GM23338 (cell line): ENCODE results near the gene C1orf116. TPM values are rescaled to one million over a fixed set of nuclear protein-coding genes. Genes with fewer than 3 reads are reported as not detected.

Experiments used
- ATAC-seq: fragments of 200-7000 bp; cut with Tn5 transposase; 3 replicates; pipeline ENCODE4 v1.9.1; 2020
- DNase-seq: peaks from one replicate; pipeline ENCODE4 v3.0.0-alpha.2; 2015; ENCODE audit warnings: low spot score
- H2AFZ ChIP-seq: fragments of 200-600 bp; sonication (generic); 2 replicates; pipeline ENCODE4 v1.8.0; 2016; ENCODE audit warnings: antibody characterized with exemption, mild to moderate bottlenecking, moderate library complexity
- H3F3A ChIP-seq: fragments of 200-600 bp; sonication (generic); replicated peaks from 2 replicates; pipeline ENCODE4 v1.8.0; 2017; ENCODE audit warnings: antibody characterized with exemption, mixed run types, low read depth
- H3K27ac ChIP-seq: fragments of 200-600 bp; sonication (generic); 2 replicates; pipeline ENCODE4 v1.6.1; 2016; ENCODE audit warnings: low read depth
- H3K27me3 ChIP-seq: fragments of 200-600 bp; sonication (generic); 2 replicates; pipeline ENCODE4 v1.8.0; 2016; ENCODE audit warnings: mild to moderate bottlenecking, mixed run types, moderate library complexity; ENCODE audit not compliant: insufficient read depth
- H3K36me3 ChIP-seq: fragments of 200-600 bp; sonication (generic); 2 replicates; pipeline ENCODE4 v1.8.0; 2016; ENCODE audit warnings: mild to moderate bottlenecking; ENCODE audit not compliant: insufficient read depth
- H3K4me1 ChIP-seq: fragments of 200-600 bp; sonication (generic); 2 replicates; pipeline ENCODE4 v1.8.0; 2016; ENCODE audit warnings: mild to moderate bottlenecking, moderate library complexity; ENCODE audit not compliant: insufficient read depth
- H3K4me2 ChIP-seq: fragments of 200-600 bp; sonication (generic); 2 replicates; pipeline ENCODE4 v1.7.1; 2017; ENCODE audit warnings: mixed run types
- H3K4me3 ChIP-seq: fragments of 200-600 bp; sonication (generic); 2 replicates; pipeline ENCODE4 v1.6.1; 2016; ENCODE audit warnings: mixed run types
- H3K79me2 ChIP-seq: fragments of 200-600 bp; sonication (generic); replicated peaks from 2 replicates; pipeline ENCODE4 v1.8.0; 2017; ENCODE audit warnings: mild to moderate bottlenecking; ENCODE audit not compliant: insufficient read depth
- H3K9me2 ChIP-seq: fragments of 200-600 bp; sonication (generic); 2 replicates; pipeline ENCODE4 v1.8.0; 2017; ENCODE audit not compliant: insufficient read depth
- H4K20me1 ChIP-seq: fragments of 200-600 bp; sonication (generic); replicated peaks from 2 replicates; pipeline ENCODE4 v1.8.0; 2017; ENCODE audit warnings: mild to moderate bottlenecking; ENCODE audit not compliant: insufficient read depth
- H3K27ac Mint-ChIP-seq: 2 replicates; pipeline ENCODE4 v1.8.0; 2020; ENCODE audit warnings: inconsistent platforms, mild to moderate bottlenecking, moderate library complexity, mixed read lengths
- H3K27me3 Mint-ChIP-seq: 3 replicates; pipeline ENCODE4 v1.8.0; 2022; ENCODE audit warnings: low read depth, mild to moderate bottlenecking, moderate library complexity, mixed read lengths, inconsistent platforms; ENCODE audit not compliant: insufficient read depth, poor library complexity
- H3K36me3 Mint-ChIP-seq: 3 replicates; pipeline ENCODE4 v1.8.0; 2021; ENCODE audit warnings: low read depth, mild to moderate bottlenecking, inconsistent platforms, moderate library complexity, mixed read lengths
- H3K4me1 Mint-ChIP-seq: 3 replicates; pipeline ENCODE4 v1.8.0; 2020; ENCODE audit warnings: mild to moderate bottlenecking, inconsistent platforms, mixed read lengths
- H3K4me3 Mint-ChIP-seq: 3 replicates; pipeline ENCODE4 v1.8.0; 2021; ENCODE audit warnings: moderate library complexity, mild to moderate bottlenecking, inconsistent platforms, mixed read lengths
- H3K9me3 Mint-ChIP-seq: 3 replicates; pipeline ENCODE4 v1.8.0; 2020; ENCODE audit warnings: moderate library complexity, mild to moderate bottlenecking, inconsistent platforms, mixed read lengths
- CREB1 ChIP-seq: fragments of 250-450 bp; sonication (Bioruptor Pico); IDR thresholded peaks from 2 replicates; pipeline ENCODE4 v1.5.0; 2020; ENCODE audit warnings: low read depth, mild to moderate bottlenecking, moderate library complexity
- CTCF ChIP-seq, 2 experiments: fragments of 200-600 bp in 1 of 2; sonication (generic) in 1 of 2; conservative IDR thresholded peaks; 2 replicates each; pipeline versions ENCODE4 v1.5.1 to v1.6.1; 2016 to 2017; ENCODE audit warnings: antibody characterized with exemption in 2 of 2, low read depth in 2 of 2, mild to moderate bottlenecking in 2 of 2, moderate library complexity in 1 of 2
- ETS1 ChIP-seq: IDR thresholded peaks from 2 replicates; pipeline ENCODE4 v1.6.1; 2016; ENCODE audit warnings: antibody characterized with exemption
- EZH2 ChIP-seq: fragments of 200-600 bp; sonication (generic); IDR thresholded peaks from one replicate; pipeline ENCODE4 v1.8.0; 2017; ENCODE audit warnings: antibody characterized with exemption, mild to moderate bottlenecking, low read depth; ENCODE audit not compliant: unreplicated experiment
- EZH2phosphoT487 ChIP-seq: fragments of 200-600 bp; sonication (generic); IDR thresholded peaks from one replicate; pipeline ENCODE4 v1.8.1; 2018; ENCODE audit warnings: antibody characterized with exemption; ENCODE audit not compliant: unreplicated experiment
- JUNB ChIP-seq: IDR thresholded peaks from one replicate; pipeline ENCODE4 v1.6.1; 2016; ENCODE audit warnings: antibody characterized with exemption; ENCODE audit not compliant: unreplicated experiment
- NANOG ChIP-seq: IDR thresholded peaks from 2 replicates; pipeline ENCODE4 v1.6.1; 2016; ENCODE audit warnings: antibody characterized with exemption, borderline replicate concordance
- POLR2AphosphoS5 ChIP-seq: IDR thresholded peaks from 2 replicates; pipeline ENCODE4 v1.6.1; 2016; ENCODE audit warnings: antibody characterized with exemption, low read depth
- REST ChIP-seq: IDR thresholded peaks from one replicate; pipeline ENCODE4 v1.6.1; 2018; ENCODE audit warnings: antibody characterized with exemption; ENCODE audit not compliant: unreplicated experiment
- STAT1 ChIP-seq: IDR thresholded peaks from one replicate; pipeline ENCODE4 v1.6.1; 2016; ENCODE audit warnings: antibody characterized with exemption; ENCODE audit not compliant: unreplicated experiment
- ZNF114 ChIP-seq: fragments of 250-450 bp; sonication (Bioruptor Pico); IDR thresholded peaks from 2 replicates; pipeline ENCODE4 v1.5.0; 2020; ENCODE audit warnings: mild to moderate bottlenecking, moderate library complexity
- ZNF331 ChIP-seq: fragments of 250-450 bp; sonication (Bioruptor Pico); IDR thresholded peaks from 2 replicates; pipeline ENCODE4 v1.5.0; 2020; ENCODE audit warnings: low read depth, mild to moderate bottlenecking, moderate library complexity
- polyA plus RNA-seq: library from polyadenylated mRNA; unstranded; fragments of >200 nt; fragmentation: Nextera tagmentation; extraction: Ambion mirVana; gene quantifications from 2 replicates; pipeline ENCODE4 v1.2.1, GENCODE V29; 2016
- total RNA-seq: library from RNA; depleted of rRNA; stranded (reverse); fragments of >200 nt; shearing (Covaris generic); gene quantifications from 2 replicates; pipeline ENCODE4 v1.2.3, GENCODE V29; 2014

Gene C1orf116
- total and polyA plus RNA-seq, 2 experiments from 2014 or later: 2.3 to 5.3 TPM

GRCh38 chr1:207031016-207031415, 1.5 kb downstream of the C1orf116 start:
- H3K4me1 ChIP-seq: peaks cover 37% of the 10 kb centered on the region
- H2AFZ ChIP-seq: no peak overlapping the region
- H3K9me2 ChIP-seq: peaks cover 10% of the 10 kb centered on the region; the same call in 1 of the 2 replicates
- Mint-ChIP-seq H3K4me1 (peaks cover 58% of the 10 kb centered on the region), H3K36me3 (no peaks in the 10 kb centered on the region), H3K27ac (no peak overlapping the region), H3K27me3 (no peaks in the 10 kb centered on the region), H3K9me3 (no peaks in the 10 kb centered on the region), H3K4me3 (no peak overlapping the region; the same call in 2 of the 3 replicates)
- no peaks in the 10 kb centered on the region for H3K79me2 ChIP-seq
- ATAC-seq: no peak
- no peak overlapping the region for H3K4me3 ChIP-seq
- DNase-seq: no peak
- no peak overlapping the region for H3K27ac ChIP-seq
- 0 out of 2 replicates have a peak overlapping the region, but pooled peaks have one; percentile 67 for H3K4me2 ChIP-seq
- H3F3A ChIP-seq: no peaks in the 10 kb centered on the region
- H3K27me3 ChIP-seq: no peaks in the 10 kb centered on the region
- no peaks in the 10 kb centered on the region for H3K36me3 ChIP-seq
- TF ChIP-seq CTCF (conservative IDR thresholded peaks at IDR 0.05; ENCODE audit: low read depth in 2 of 2): no peak
- TF ChIP-seq EZH2: no peak
- TF ChIP-seq ZNF114 (CRISPR knock-in tag): no peak
- TF ChIP-seq STAT1: no peak
- no peaks in the 10 kb centered on the region for H4K20me1 ChIP-seq

- Mint-ChIP-seq H3K27me3 (peaks cover 3% of the 10 kb centered on the region), H3K36me3 (no peaks in the 10 kb centered on the region), H3K4me1 (peaks cover 61% of the 10 kb centered on the region), H3K4me3 (no peak overlapping the region), H3K27ac (no peak overlapping the region), H3K9me3 (no peaks in the 10 kb centered on the region)
- H4K20me1 ChIP-seq: no peaks in the 10 kb centered on the region
- H3K4me3 ChIP-seq: no peak overlapping the region
- H2AFZ ChIP-seq: no peak overlapping the region
- H3K4me1 ChIP-seq: peaks cover 40% of the 10 kb centered on the region
- H3K27ac ChIP-seq: no peak overlapping the region
- peaks cover 10% of the 10 kb centered on the region; the same call in 1 of the 2 replicates for H3K9me2 ChIP-seq
- no peaks in the 10 kb centered on the region for H3F3A ChIP-seq
- no peak for DNase-seq
- H3K27me3 ChIP-seq: no peaks in the 10 kb centered on the region
- ATAC-seq: no peak
- peak overlapping the region; percentile 49; the same call in 1 of the 2 replicates for H3K4me2 ChIP-seq
- H3K36me3 ChIP-seq: no peaks in the 10 kb centered on the region
- H3K79me2 ChIP-seq: no peaks in the 10 kb centered on the region
- TF ChIP-seq ZNF331 (CRISPR knock-in tag): no peak
- no peak for TF ChIP-seq CREB1 (CRISPR knock-in tag)
- no peak for TF ChIP-seq POLR2AphosphoS5
- TF ChIP-seq CTCF (conservative IDR thresholded peaks at IDR 0.05; ENCODE audit: low read depth in 2 of 2): no peak
- no peak for TF ChIP-seq EZH2
- TF ChIP-seq STAT1: no peak
- TF ChIP-seq REST: no peak
- TF ChIP-seq JUNB: no peak
- no peak for TF ChIP-seq EZH2phosphoT487
- TF ChIP-seq NANOG: no peak
- TF ChIP-seq ZNF114 (CRISPR knock-in tag): no peak
- no peak for TF ChIP-seq ETS1
Measured at GRCh38 chr1:207030522-207031009, 2.0 kb downstream of the C1orf116 start.
